GM23338 (cell line): ENCODE data around the gene SERPINB11. TPM values are rescaled to one million over a fixed set of nuclear protein-coding genes. Genes with fewer than 3 reads are reported as not detected.

Experiments used
- ATAC-seq: fragments of 200-7000 bp; cut with Tn5 transposase; 3 replicates; pipeline ENCODE4 v1.9.1; 2020
- DNase-seq: peaks from one replicate; pipeline ENCODE4 v3.0.0-alpha.2; 2015; ENCODE audit warnings: low spot score
- H2AFZ ChIP-seq: fragments of 200-600 bp; sonication (generic); 2 replicates; pipeline ENCODE4 v1.8.0; 2016; ENCODE audit warnings: antibody characterized with exemption, mild to moderate bottlenecking, moderate library complexity
- H3F3A ChIP-seq: fragments of 200-600 bp; sonication (generic); replicated peaks from 2 replicates; pipeline ENCODE4 v1.8.0; 2017; ENCODE audit warnings: antibody characterized with exemption, mixed run types, low read depth
- H3K27ac ChIP-seq: fragments of 200-600 bp; sonication (generic); 2 replicates; pipeline ENCODE4 v1.6.1; 2016; ENCODE audit warnings: low read depth
- H3K27me3 ChIP-seq: fragments of 200-600 bp; sonication (generic); 2 replicates; pipeline ENCODE4 v1.8.0; 2016; ENCODE audit warnings: mild to moderate bottlenecking, mixed run types, moderate library complexity; ENCODE audit not compliant: insufficient read depth
- H3K36me3 ChIP-seq: fragments of 200-600 bp; sonication (generic); 2 replicates; pipeline ENCODE4 v1.8.0; 2016; ENCODE audit warnings: mild to moderate bottlenecking; ENCODE audit not compliant: insufficient read depth
- H3K4me1 ChIP-seq: fragments of 200-600 bp; sonication (generic); 2 replicates; pipeline ENCODE4 v1.8.0; 2016; ENCODE audit warnings: mild to moderate bottlenecking, moderate library complexity; ENCODE audit not compliant: insufficient read depth
- H3K4me2 ChIP-seq: fragments of 200-600 bp; sonication (generic); 2 replicates; pipeline ENCODE4 v1.7.1; 2017; ENCODE audit warnings: mixed run types
- H3K4me3 ChIP-seq: fragments of 200-600 bp; sonication (generic); 2 replicates; pipeline ENCODE4 v1.6.1; 2016; ENCODE audit warnings: mixed run types
- H3K79me2 ChIP-seq: fragments of 200-600 bp; sonication (generic); replicated peaks from 2 replicates; pipeline ENCODE4 v1.8.0; 2017; ENCODE audit warnings: mild to moderate bottlenecking; ENCODE audit not compliant: insufficient read depth
- H3K9me2 ChIP-seq: fragments of 200-600 bp; sonication (generic); 2 replicates; pipeline ENCODE4 v1.8.0; 2017; ENCODE audit not compliant: insufficient read depth
- H4K20me1 ChIP-seq: fragments of 200-600 bp; sonication (generic); replicated peaks from 2 replicates; pipeline ENCODE4 v1.8.0; 2017; ENCODE audit warnings: mild to moderate bottlenecking; ENCODE audit not compliant: insufficient read depth
- H3K27ac Mint-ChIP-seq: 2 replicates; pipeline ENCODE4 v1.8.0; 2020; ENCODE audit warnings: inconsistent platforms, mild to moderate bottlenecking, moderate library complexity, mixed read lengths
- H3K27me3 Mint-ChIP-seq: 3 replicates; pipeline ENCODE4 v1.8.0; 2022; ENCODE audit warnings: low read depth, mild to moderate bottlenecking, moderate library complexity, mixed read lengths, inconsistent platforms; ENCODE audit not compliant: insufficient read depth, poor library complexity
- H3K36me3 Mint-ChIP-seq: 3 replicates; pipeline ENCODE4 v1.8.0; 2021; ENCODE audit warnings: low read depth, mild to moderate bottlenecking, inconsistent platforms, moderate library complexity, mixed read lengths
- H3K4me1 Mint-ChIP-seq: 3 replicates; pipeline ENCODE4 v1.8.0; 2020; ENCODE audit warnings: mild to moderate bottlenecking, inconsistent platforms, mixed read lengths
- H3K4me3 Mint-ChIP-seq: 3 replicates; pipeline ENCODE4 v1.8.0; 2021; ENCODE audit warnings: moderate library complexity, mild to moderate bottlenecking, inconsistent platforms, mixed read lengths
- H3K9me3 Mint-ChIP-seq: 3 replicates; pipeline ENCODE4 v1.8.0; 2020; ENCODE audit warnings: moderate library complexity, mild to moderate bottlenecking, inconsistent platforms, mixed read lengths
- CREB1 ChIP-seq: fragments of 250-450 bp; sonication (Bioruptor Pico); IDR thresholded peaks from 2 replicates; pipeline ENCODE4 v1.5.0; 2020; ENCODE audit warnings: low read depth, mild to moderate bottlenecking, moderate library complexity
- EZH2phosphoT487 ChIP-seq: fragments of 200-600 bp; sonication (generic); IDR thresholded peaks from one replicate; pipeline ENCODE4 v1.8.1; 2018; ENCODE audit warnings: antibody characterized with exemption; ENCODE audit not compliant: unreplicated experiment
- JUNB ChIP-seq: IDR thresholded peaks from one replicate; pipeline ENCODE4 v1.6.1; 2016; ENCODE audit warnings: antibody characterized with exemption; ENCODE audit not compliant: unreplicated experiment
- NANOG ChIP-seq: IDR thresholded peaks from 2 replicates; pipeline ENCODE4 v1.6.1; 2016; ENCODE audit warnings: antibody characterized with exemption, borderline replicate concordance
- ZNF114 ChIP-seq: fragments of 250-450 bp; sonication (Bioruptor Pico); IDR thresholded peaks from 2 replicates; pipeline ENCODE4 v1.5.0; 2020; ENCODE audit warnings: mild to moderate bottlenecking, moderate library complexity
- ZNF331 ChIP-seq: fragments of 250-450 bp; sonication (Bioruptor Pico); IDR thresholded peaks from 2 replicates; pipeline ENCODE4 v1.5.0; 2020; ENCODE audit warnings: low read depth, mild to moderate bottlenecking, moderate library complexity
- polyA plus RNA-seq: library from polyadenylated mRNA; unstranded; fragments of >200 nt; fragmentation: Nextera tagmentation; extraction: Ambion mirVana; gene quantifications from 2 replicates; pipeline ENCODE4 v1.2.1, GENCODE V29; 2016
- total RNA-seq: library from RNA; depleted of rRNA; stranded (reverse); fragments of >200 nt; shearing (Covaris generic); gene quantifications from 2 replicates; pipeline ENCODE4 v1.2.3, GENCODE V29; 2014
- TF ChIP-seq, protein P1 (sequence below): IDR thresholded peaks from 2 replicates; pipeline ENCODE4 v1.6.1; 2016; ENCODE audit warnings: antibody characterized with exemption
- TF ChIP-seq, protein P2 (sequence below), 2 experiments: fragments of 200-600 bp in 1 of 2; sonication (generic) in 1 of 2; conservative IDR thresholded peaks; 2 replicates each; pipeline versions ENCODE4 v1.5.1 to v1.6.1; 2016 to 2017; ENCODE audit warnings: antibody characterized with exemption in 2 of 2, low read depth in 2 of 2, mild to moderate bottlenecking in 2 of 2, moderate library complexity in 1 of 2
- TF ChIP-seq, protein P3 (sequence below): IDR thresholded peaks from one replicate; pipeline ENCODE4 v1.6.1; 2018; ENCODE audit warnings: antibody characterized with exemption; ENCODE audit not compliant: unreplicated experiment
- TF ChIP-seq, protein P4 (sequence below): fragments of 250-450 bp; sonication (Bioruptor Pico); IDR thresholded peaks from 2 replicates; pipeline ENCODE4 v1.5.0; 2020; ENCODE audit warnings: mild to moderate bottlenecking, moderate library complexity

Gene SERPINB11
- total and polyA plus RNA-seq, 2 experiments from 2014 or later = not detected

DNA sequence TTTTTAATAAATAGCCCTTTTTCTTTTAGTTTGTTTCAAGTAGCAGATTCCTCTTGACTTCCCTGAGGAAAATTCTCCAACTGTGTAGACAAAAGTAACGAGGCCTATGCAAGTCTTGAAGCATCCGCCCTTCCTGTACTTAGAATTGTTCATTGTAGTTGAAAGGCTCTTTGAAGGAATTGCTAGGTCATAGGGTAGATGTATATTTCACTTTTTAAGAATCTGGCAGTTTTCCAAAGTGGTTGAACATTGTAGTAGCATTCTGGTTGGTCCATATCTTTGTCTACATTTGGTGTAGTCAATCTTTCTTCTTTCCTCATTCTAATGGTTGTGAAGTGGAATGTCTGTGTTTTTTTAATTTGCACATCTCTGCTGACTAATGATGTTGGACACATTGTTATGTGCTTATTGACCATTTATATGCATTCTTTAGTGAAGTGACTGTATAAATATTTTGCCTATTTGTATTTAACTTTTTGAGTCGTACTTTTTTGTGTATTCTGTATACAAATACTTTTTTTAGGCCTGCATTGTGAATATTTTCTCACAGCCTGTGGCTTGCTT lies 5.6 kb upstream of the SERPINB11 start:
- 0 out of 2 replicates have a peak, but pooled peaks cover 4% of the 10 kb centered on the region for H3K9me2 ChIP-seq
- no peaks in the 10 kb centered on the region for H3F3A ChIP-seq
- H3K9me3 Mint-ChIP-seq = peaks cover 11% of the 10 kb centered on the region; the same call in 2 of the 3 replicates
- H3K4me1 ChIP-seq = no peaks in the 10 kb centered on the region
- no peak overlapping the region for H3K4me2 ChIP-seq
- H3K4me1 Mint-ChIP-seq = no peaks in the 10 kb centered on the region
- H2AFZ ChIP-seq = no peak overlapping the region
- H3K27me3 ChIP-seq = no peaks in the 10 kb centered on the region
- H3K4me3 ChIP-seq = no peak overlapping the region
- H4K20me1 ChIP-seq = no peaks in the 10 kb centered on the region
- no peaks in the 10 kb centered on the region for H3K27me3 Mint-ChIP-seq
- H3K4me3 Mint-ChIP-seq = no peak overlapping the region
- H3K27ac ChIP-seq = no peak overlapping the region
- no peaks in the 10 kb centered on the region for H3K79me2 ChIP-seq
- ATAC-seq (no peak), DNase-seq (no peak)
- H3K27ac Mint-ChIP-seq = no peak overlapping the region
- no peaks in the 10 kb centered on the region for H3K36me3 ChIP-seq
- TF ChIP-seq JUNB = no peak
- TF ChIP-seq, protein P1, sequence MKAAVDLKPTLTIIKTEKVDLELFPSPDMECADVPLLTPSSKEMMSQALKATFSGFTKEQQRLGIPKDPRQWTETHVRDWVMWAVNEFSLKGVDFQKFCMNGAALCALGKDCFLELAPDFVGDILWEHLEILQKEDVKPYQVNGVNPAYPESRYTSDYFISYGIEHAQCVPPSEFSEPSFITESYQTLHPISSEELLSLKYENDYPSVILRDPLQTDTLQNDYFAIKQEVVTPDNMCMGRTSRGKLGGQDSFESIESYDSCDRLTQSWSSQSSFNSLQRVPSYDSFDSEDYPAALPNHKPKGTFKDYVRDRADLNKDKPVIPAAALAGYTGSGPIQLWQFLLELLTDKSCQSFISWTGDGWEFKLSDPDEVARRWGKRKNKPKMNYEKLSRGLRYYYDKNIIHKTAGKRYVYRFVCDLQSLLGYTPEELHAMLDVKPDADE = no peak
- TF ChIP-seq NANOG = no peak
- TF ChIP-seq, protein P2, sequence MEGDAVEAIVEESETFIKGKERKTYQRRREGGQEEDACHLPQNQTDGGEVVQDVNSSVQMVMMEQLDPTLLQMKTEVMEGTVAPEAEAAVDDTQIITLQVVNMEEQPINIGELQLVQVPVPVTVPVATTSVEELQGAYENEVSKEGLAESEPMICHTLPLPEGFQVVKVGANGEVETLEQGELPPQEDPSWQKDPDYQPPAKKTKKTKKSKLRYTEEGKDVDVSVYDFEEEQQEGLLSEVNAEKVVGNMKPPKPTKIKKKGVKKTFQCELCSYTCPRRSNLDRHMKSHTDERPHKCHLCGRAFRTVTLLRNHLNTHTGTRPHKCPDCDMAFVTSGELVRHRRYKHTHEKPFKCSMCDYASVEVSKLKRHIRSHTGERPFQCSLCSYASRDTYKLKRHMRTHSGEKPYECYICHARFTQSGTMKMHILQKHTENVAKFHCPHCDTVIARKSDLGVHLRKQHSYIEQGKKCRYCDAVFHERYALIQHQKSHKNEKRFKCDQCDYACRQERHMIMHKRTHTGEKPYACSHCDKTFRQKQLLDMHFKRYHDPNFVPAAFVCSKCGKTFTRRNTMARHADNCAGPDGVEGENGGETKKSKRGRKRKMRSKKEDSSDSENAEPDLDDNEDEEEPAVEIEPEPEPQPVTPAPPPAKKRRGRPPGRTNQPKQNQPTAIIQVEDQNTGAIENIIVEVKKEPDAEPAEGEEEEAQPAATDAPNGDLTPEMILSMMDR (conservative IDR thresholded peaks at IDR 0.05; ENCODE audit: low read depth in 2 of 2) = no peak
- TF ChIP-seq CREB1 (CRISPR knock-in tag) = no peak
- no peak for TF ChIP-seq ZNF114 (CRISPR knock-in tag)
- TF ChIP-seq, protein P3, sequence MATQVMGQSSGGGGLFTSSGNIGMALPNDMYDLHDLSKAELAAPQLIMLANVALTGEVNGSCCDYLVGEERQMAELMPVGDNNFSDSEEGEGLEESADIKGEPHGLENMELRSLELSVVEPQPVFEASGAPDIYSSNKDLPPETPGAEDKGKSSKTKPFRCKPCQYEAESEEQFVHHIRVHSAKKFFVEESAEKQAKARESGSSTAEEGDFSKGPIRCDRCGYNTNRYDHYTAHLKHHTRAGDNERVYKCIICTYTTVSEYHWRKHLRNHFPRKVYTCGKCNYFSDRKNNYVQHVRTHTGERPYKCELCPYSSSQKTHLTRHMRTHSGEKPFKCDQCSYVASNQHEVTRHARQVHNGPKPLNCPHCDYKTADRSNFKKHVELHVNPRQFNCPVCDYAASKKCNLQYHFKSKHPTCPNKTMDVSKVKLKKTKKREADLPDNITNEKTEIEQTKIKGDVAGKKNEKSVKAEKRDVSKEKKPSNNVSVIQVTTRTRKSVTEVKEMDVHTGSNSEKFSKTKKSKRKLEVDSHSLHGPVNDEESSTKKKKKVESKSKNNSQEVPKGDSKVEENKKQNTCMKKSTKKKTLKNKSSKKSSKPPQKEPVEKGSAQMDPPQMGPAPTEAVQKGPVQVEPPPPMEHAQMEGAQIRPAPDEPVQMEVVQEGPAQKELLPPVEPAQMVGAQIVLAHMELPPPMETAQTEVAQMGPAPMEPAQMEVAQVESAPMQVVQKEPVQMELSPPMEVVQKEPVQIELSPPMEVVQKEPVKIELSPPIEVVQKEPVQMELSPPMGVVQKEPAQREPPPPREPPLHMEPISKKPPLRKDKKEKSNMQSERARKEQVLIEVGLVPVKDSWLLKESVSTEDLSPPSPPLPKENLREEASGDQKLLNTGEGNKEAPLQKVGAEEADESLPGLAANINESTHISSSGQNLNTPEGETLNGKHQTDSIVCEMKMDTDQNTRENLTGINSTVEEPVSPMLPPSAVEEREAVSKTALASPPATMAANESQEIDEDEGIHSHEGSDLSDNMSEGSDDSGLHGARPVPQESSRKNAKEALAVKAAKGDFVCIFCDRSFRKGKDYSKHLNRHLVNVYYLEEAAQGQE = no peak
- TF ChIP-seq ZNF331 (CRISPR knock-in tag) = no peak
- TF ChIP-seq, protein P4, sequence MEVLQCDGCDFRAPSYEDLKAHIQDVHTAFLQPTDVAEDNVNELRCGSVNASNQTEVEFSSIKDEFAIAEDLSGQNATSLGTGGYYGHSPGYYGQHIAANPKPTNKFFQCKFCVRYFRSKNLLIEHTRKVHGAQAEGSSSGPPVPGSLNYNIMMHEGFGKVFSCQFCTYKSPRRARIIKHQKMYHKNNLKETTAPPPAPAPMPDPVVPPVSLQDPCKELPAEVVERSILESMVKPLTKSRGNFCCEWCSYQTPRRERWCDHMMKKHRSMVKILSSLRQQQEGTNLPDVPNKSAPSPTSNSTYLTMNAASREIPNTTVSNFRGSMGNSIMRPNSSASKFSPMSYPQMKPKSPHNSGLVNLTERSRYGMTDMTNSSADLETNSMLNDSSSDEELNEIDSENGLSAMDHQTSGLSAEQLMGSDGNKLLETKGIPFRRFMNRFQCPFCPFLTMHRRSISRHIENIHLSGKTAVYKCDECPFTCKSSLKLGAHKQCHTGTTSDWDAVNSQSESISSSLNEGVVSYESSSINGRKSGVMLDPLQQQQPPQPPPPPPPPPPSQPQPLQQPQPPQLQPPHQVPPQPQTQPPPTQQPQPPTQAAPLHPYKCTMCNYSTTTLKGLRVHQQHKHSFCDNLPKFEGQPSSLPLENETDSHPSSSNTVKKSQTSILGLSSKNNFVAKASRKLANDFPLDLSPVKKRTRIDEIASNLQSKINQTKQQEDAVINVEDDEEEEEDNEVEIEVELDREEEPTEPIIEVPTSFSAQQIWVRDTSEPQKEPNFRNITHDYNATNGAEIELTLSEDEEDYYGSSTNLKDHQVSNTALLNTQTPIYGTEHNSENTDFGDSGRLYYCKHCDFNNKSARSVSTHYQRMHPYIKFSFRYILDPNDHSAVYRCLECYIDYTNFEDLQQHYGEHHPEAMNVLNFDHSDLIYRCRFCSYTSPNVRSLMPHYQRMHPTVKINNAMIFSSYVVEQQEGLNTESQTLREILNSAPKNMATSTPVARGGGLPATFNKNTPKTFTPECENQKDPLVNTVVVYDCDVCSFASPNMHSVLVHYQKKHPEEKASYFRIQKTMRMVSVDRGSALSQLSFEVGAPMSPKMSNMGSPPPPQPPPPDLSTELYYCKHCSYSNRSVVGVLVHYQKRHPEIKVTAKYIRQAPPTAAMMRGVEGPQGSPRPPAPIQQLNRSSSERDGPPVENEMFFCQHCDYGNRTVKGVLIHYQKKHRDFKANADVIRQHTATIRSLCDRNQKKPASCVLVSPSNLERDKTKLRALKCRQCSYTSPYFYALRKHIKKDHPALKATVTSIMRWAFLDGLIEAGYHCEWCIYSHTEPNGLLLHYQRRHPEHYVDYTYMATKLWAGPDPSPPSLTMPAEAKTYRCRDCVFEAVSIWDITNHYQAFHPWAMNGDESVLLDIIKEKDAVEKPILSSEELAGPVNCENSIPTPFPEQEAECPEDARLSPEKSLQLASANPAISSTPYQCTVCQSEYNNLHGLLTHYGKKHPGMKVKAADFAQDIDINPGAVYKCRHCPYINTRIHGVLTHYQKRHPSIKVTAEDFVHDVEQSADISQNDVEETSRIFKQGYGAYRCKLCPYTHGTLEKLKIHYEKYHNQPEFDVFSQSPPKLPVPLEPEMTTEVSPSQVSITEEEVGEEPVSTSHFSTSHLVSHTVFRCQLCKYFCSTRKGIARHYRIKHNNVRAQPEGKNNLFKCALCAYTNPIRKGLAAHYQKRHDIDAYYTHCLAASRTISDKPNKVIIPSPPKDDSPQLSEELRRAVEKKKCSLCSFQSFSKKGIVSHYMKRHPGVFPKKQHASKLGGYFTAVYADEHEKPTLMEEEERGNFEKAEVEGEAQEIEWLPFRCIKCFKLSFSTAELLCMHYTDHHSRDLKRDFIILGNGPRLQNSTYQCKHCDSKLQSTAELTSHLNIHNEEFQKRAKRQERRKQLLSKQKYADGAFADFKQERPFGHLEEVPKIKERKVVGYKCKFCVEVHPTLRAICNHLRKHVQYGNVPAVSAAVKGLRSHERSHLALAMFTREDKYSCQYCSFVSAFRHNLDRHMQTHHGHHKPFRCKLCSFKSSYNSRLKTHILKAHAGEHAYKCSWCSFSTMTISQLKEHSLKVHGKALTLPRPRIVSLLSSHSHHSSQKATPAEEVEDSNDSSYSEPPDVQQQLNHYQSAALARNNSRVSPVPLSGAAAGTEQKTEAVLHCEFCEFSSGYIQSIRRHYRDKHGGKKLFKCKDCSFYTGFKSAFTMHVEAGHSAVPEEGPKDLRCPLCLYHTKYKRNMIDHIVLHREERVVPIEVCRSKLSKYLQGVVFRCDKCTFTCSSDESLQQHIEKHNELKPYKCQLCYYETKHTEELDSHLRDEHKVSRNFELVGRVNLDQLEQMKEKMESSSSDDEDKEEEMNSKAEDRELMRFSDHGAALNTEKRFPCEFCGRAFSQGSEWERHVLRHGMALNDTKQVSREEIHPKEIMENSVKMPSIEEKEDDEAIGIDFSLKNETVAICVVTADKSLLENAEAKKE (CRISPR knock-in tag) = no peak
- TF ChIP-seq EZH2phosphoT487 = no peak
- H3K36me3 Mint-ChIP-seq = peaks cover 4% of the 10 kb centered on the region; the same call in 1 of the 3 replicates
